Ascending aorta (tissue), 2 donors: ENCODE data around the gene TRIM47. TPM values are rescaled to one million over a fixed set of nuclear protein-coding genes. Genes with fewer than 3 reads are reported as not detected.

ENCODE experiments used
- DNase-seq, 2 donors: peaks; one replicate each; pipeline ENCODE4 v3.0.0-alpha.2; 2019; ENCODE audit warnings: low spot score in 2 of 2
- H3K27ac ChIP-seq, 2 donors: fragments of 200-600 bp; sonication (generic); one replicate each; pipeline ENCODE4 v1.5.1; 2016 to 2017; ENCODE audit warnings: mild to moderate bottlenecking in 1 of 2
- H3K27me3 ChIP-seq: fragments of 200-600 bp; sonication (generic); one replicate; pipeline ENCODE4 v1.5.1; 2017
- H3K36me3 ChIP-seq, 2 donors: fragments of 200-600 bp; sonication (generic); one replicate each; pipeline ENCODE4 v1.5.1; 2016
- H3K4me1 ChIP-seq, 2 donors: fragments of 200-600 bp; sonication (generic); one replicate each; pipeline ENCODE4 v1.5.1; 2016 to 2017; ENCODE audit warnings: mild to moderate bottlenecking in 1 of 2
- H3K4me3 ChIP-seq, 2 donors: fragments of 200-600 bp; sonication (generic); one replicate each; pipeline ENCODE4 v1.5.1; 2016 to 2017; ENCODE audit warnings: mild to moderate bottlenecking in 1 of 2
- H3K9me3 ChIP-seq, 2 donors: fragments of 200-600 bp; sonication (generic); one replicate each; pipeline ENCODE4 v1.5.1; 2016
- intact Hi-C: fragments of 100-400 bp; cut with DNase I; formaldehyde crosslinking; loops from one replicate; pipeline ENCODE4 v1.15.1; 2023
- total RNA-seq: library from RNA; depleted of rRNA; stranded (reverse); fragments of >200 nt; gene quantifications from one replicate; pipeline ENCODE4 v1.1.0, GENCODE V29; 2016
- TF ChIP-seq, protein P1 (sequence below), 3 experiments: fragments of 200-600 bp in 2 of 3; fragments of 450-650 bp in 1 of 3; sonication (generic) in 2 of 3; IDR thresholded peaks; one replicate each; pipeline ENCODE4 v1.5.1; 2016 to 2019; ENCODE audit warnings: antibody characterized with exemption in 3 of 3, mild to moderate bottlenecking in 1 of 3, moderate library complexity in 1 of 3

Gene TRIM47
- total RNA-seq, 1 donor from 2014 or later = 132 TPM

DNA sequence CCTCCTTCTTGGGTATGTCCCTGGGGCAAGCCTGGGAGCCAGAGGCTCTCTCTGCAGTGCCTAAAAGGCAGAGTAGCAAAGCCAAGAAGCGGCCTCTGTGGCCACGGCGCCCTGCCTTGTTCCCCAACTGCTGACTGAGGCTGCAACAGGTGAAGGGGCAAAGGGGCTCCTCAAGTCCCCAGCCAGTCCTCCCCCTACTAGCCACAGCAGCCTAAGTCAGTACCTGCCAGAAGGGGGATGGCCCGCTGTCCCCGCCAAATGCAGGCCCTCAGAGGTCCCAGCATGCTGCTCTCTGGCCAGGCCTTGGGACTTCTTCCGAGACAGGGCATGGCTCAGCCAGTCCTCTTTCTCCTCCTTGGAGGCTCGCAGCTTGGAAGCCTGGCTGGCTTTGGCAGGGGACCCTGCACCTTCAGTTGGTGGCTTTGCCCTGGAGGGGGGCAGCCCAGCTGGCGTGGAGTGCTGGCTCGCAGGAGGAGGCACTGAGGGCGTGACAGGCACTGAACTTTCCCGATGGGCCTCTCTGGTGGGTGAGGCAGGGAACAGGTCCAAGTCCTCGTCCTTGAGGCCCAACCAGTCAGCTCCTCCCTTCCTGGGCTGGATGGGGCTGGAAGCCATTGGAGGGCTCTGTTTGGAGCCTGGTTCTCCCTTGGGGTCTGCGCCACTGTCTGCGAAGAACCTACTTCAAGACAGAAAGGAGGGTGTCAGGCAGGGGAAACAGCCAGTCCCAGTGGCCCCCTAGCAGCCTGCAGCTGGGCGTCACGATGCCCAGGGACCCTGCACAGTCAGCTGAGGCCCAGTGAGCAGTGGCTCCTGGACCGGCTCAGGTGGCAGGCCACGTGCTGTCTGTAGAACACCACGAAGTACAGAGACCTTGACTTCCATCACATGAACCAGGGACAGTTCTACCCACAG is 44.8 kb upstream of the TRIM47 start:
- Histone ChIP-seq H3K9me3 (no peaks in the 10 kb centered on the region), H3K27ac (no peak overlapping the region), H3K4me3 (no peak overlapping the region), H3K27me3 (no peaks in the 10 kb centered on the region), H3K4me1 (no peaks in the 10 kb centered on the region), H3K36me3 (peaks cover 6 to 10% of the 10 kb centered on the region in 2 donors)
- no peak for DNase-seq
- TF ChIP-seq, protein P1, sequence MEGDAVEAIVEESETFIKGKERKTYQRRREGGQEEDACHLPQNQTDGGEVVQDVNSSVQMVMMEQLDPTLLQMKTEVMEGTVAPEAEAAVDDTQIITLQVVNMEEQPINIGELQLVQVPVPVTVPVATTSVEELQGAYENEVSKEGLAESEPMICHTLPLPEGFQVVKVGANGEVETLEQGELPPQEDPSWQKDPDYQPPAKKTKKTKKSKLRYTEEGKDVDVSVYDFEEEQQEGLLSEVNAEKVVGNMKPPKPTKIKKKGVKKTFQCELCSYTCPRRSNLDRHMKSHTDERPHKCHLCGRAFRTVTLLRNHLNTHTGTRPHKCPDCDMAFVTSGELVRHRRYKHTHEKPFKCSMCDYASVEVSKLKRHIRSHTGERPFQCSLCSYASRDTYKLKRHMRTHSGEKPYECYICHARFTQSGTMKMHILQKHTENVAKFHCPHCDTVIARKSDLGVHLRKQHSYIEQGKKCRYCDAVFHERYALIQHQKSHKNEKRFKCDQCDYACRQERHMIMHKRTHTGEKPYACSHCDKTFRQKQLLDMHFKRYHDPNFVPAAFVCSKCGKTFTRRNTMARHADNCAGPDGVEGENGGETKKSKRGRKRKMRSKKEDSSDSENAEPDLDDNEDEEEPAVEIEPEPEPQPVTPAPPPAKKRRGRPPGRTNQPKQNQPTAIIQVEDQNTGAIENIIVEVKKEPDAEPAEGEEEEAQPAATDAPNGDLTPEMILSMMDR (IDR thresholded peaks at IDR 0.05) = no peak
- intact Hi-C loops = no loop called here

DNA sequence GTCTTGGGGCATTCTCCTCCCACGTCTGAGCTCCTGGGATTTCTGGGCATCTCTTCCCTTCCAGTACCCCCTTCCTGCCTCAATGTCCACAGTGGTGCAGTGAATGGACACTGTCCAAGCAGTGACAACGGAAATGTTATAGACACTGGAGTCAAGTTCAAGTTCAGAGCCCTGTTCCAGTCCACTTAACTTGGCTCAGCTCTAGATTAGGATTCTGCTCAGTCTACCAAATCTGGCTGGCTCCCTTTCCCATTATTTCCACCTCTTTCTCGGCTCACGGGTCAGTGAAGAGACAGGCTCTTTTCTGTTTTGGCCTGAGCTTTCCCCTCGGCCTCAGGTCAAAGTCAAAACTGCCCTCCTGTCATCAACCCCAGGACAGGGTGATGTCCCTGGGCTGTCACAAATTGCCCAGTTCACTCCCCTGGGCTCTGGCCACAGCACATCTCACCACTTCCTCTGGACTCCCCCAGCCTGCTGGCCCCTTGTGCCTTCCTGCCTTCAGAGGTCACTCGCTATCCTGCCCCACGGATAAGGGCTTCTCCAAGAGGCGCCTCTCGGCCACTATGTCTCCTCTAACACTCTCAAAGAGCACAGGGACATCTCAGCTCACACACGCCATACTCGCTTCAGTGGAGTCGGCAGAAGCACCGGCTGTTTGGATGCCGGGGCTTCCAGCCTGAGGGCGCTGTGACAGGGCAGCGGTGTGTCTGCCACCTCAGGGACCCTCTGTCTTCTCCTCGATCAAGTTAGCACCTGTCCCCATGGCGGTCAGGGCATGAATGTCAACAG is 44.0 kb upstream of the TRIM47 start:
- Histone ChIP-seq H3K36me3 (peaks cover 6 to 10% of the 10 kb centered on the region in 2 donors), H3K4me1 (no peaks in the 10 kb centered on the region), H3K27ac (no peak overlapping the region), H3K9me3 (no peaks in the 10 kb centered on the region), H3K4me3 (no peak overlapping the region), H3K27me3 (no peaks in the 10 kb centered on the region)
- intact Hi-C loops = no loop called here
- DNase-seq = no peak
- TF ChIP-seq, protein P1 (IDR thresholded peaks at IDR 0.05) = no peak

DNA sequence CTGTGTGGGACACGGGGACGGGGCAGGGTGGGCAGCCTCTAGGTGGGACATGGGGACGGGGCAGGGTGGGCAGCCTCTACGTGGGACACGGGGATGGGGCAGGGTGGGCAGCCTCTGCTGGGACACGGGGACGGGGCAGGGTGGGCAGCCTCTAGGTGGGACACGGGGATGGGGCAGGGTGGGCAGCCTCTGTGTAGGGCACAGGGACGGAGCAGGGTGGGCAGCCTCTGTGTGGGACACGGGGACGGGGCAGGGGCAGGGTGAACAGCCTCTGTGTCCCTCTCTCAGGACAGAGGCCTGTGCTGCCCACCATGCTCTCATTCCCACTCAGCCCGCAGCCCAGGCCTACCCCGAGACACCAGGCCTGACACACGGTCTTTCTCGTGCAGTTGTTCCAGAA is 43.2 kb upstream of the TRIM47 start:
- H3K4me1 ChIP-seq = no peaks in the 10 kb centered on the region
- DNase-seq = no peak
- no peaks in the 10 kb centered on the region for H3K9me3 ChIP-seq
- no peaks in the 10 kb centered on the region for H3K27me3 ChIP-seq
- no peak overlapping the region for H3K4me3 ChIP-seq
- peaks cover 6 to 10% of the 10 kb centered on the region in 2 donors for H3K36me3 ChIP-seq
- TF ChIP-seq, protein P1 (IDR thresholded peaks at IDR 0.05) = no peak
- no peak overlapping the region for H3K27ac ChIP-seq
- intact Hi-C loops = no loop called here

DNA sequence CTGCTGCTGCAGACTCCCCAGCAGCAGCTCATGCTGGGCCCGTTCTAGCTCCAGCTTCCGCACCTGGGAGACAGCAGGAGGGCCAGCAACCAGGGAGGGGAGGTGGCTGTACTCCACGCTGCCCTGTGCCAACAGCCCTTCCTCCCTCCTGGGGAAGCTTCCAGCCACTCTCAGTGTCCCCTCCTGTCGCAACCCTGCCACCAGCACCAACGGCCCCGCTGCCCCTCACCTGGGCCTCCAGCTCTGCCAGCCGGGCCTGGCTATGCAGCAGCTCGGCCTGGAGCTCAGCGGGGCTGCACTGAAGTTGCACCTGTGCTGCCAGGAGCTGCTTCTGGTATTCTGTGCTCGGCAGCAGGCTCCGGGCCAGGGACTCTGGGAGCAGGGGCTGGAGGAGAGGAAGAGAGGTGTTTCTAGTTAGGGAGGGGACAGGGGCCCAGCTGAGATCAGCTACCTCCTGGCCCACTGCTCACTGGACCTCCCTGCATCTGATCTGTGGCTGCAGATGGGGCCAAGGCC is 41.7 kb upstream of the TRIM47 start:
- peaks cover 5 to 6% of the 10 kb centered on the region in 2 donors for H3K36me3 ChIP-seq
- H3K4me3 ChIP-seq = no peak overlapping the region

DNA sequence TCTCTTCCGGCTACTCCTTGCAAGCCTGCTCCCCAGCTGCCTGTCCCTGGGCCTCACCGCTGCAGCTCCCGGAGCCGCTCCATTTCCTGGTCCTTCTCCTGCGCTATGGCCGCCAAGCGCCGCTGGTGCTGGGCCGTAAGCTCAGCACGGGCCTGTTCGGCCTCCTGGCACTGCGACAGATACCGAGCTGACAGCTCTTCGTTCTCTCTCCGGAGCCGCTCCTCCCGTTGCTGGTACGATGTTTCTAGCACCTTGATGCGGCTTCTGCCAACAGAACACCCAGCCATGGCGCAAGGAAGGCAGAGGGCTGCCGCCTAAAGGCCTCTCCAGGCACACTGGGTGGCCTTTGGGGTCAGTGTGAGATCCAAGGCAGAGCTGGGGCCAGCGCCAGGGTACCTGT is 41.2 kb upstream of the TRIM47 start:
- no peak for DNase-seq
- Histone ChIP-seq H3K4me3 (no peak overlapping the region), H3K36me3 (peaks cover 5 to 6% of the 10 kb centered on the region in 2 donors), H3K4me1 (no peaks in the 10 kb centered on the region), H3K27me3 (no peaks in the 10 kb centered on the region), H3K27ac (no peak overlapping the region), H3K9me3 (no peaks in the 10 kb centered on the region)
- intact Hi-C loops = no loop called here
- TF ChIP-seq, protein P1 (IDR thresholded peaks at IDR 0.05) = no peak

More for the DNA sequence above, 41.7 kb upstream of the TRIM47 start:
- intact Hi-C loops = no loop called here
- Histone ChIP-seq H3K4me1 (no peaks in the 10 kb centered on the region), H3K9me3 (no peaks in the 10 kb centered on the region), H3K27ac (no peak overlapping the region), H3K27me3 (no peaks in the 10 kb centered on the region)
- TF ChIP-seq, protein P1 (IDR thresholded peaks at IDR 0.05) = no peak
- no peak for DNase-seq
